Effector CD8-positive, alpha-beta T cell (primary cell): ENCODE data around the gene PAQR9.

Experiments used
- DNase-seq: peaks from one replicate; lab custom pipeline; 2025; lab: John Stamatoyannopoulos, UW

The PAQR9 gene

GRCh38 chr3:142951794-142952193, 11.7 kb downstream of the PAQR9 start:
- no peak for DNase-seq

GRCh38 chr3:142950972-142951371, 12.5 kb downstream of the PAQR9 start:
- no peak for DNase-seq

- DNase-seq: no peak
Observed at GRCh38 chr3:142947799-142948575, 15.5 kb downstream of the PAQR9 start.

- DNase-seq: no peak
Observed at GRCh38 chr3:142947352-142947751, 16.1 kb downstream of the PAQR9 start.

GRCh38 chr3:142946861-142947260, 16.6 kb downstream of the PAQR9 start:
- DNase-seq: no peak

GRCh38 chr3:142945023-142945422, 18.5 kb downstream of the PAQR9 start:
- DNase-seq: no peak

GRCh38 chr3:142944342-142944741, 19.1 kb downstream of the PAQR9 start:
- no peak for DNase-seq

- DNase-seq: no peak
Observed at GRCh38 chr3:142943870-142944269, 19.6 kb downstream of the PAQR9 start.

- no peak for DNase-seq
Observed at GRCh38 chr3:142943349-142943748, 20.1 kb downstream of the PAQR9 start.

- DNase-seq: no peak
Observed at GRCh38 chr3:142941373-142942123, 21.9 kb downstream of the PAQR9 start.

GRCh38 chr3:142940472-142940871, 23.0 kb downstream of the PAQR9 start:
- no peak for DNase-seq

- no peak for DNase-seq
Observed at GRCh38 chr3:142940000-142940399, 23.5 kb downstream of the PAQR9 start.

GRCh38 chr3:142935963-142936362, 27.5 kb downstream of the PAQR9 start:
- no peak for DNase-seq

- no peak for DNase-seq
Observed at GRCh38 chr3:142934887-142935269, 28.6 kb downstream of the PAQR9 start.

- DNase-seq: no peak
Observed at GRCh38 chr3:142934128-142934886, 29.2 kb downstream of the PAQR9 start.

- no peak for DNase-seq
Observed at GRCh38 chr3:142931222-142931621, 32.3 kb downstream of the PAQR9 start.

GRCh38 chr3:142930463-142930862, 33.0 kb downstream of the PAQR9 start:
- no peak for DNase-seq

GRCh38 chr3:142929890-142930289, 33.6 kb downstream of the PAQR9 start:
- DNase-seq: no peak

- no peak for DNase-seq
Observed at GRCh38 chr3:142929109-142929508, 34.4 kb downstream of the PAQR9 start.

GRCh38 chr3:142926368-142926944, 37.0 kb downstream of the PAQR9 start:
- no peak for DNase-seq

- DNase-seq: no peak
Observed at GRCh38 chr3:142925140-142925539, 38.3 kb downstream of the PAQR9 start.

GRCh38 chr3:142923694-142924093, 39.8 kb downstream of the PAQR9 start:
- DNase-seq: no peak
